Lower lobe of right lung (tissue), 2 donors: Measurements from ENCODE around the gene SIM1. TPM values are rescaled to one million over a fixed set of nuclear protein-coding genes. Genes with fewer than 3 reads are reported as not detected.
A peak's percentile ranks its signal among the peaks of the same experiment; 100 is the strongest.

ENCODE experiments used
- ATAC-seq, 2 donors: fragments of 200-7000 bp; cut with Tn5 transposase; one replicate each; pipeline ENCODE4 v1.9.1; 2020 to 2022; ENCODE audit warnings: mild to moderate bottlenecking in 2 of 2, moderate library complexity in 2 of 2
- DNase-seq: peaks from one replicate; pipeline ENCODE4 v3.0.0-alpha.2; 2020
- H3K27ac ChIP-seq: fragments of 200-600 bp; one replicate; pipeline ENCODE4 v1.8.0; 2022
- H3K27me3 ChIP-seq: fragments of 200-600 bp; one replicate; pipeline ENCODE4 v1.8.0; 2022; ENCODE audit warnings: low read depth
- H3K36me3 ChIP-seq: fragments of 200-600 bp; one replicate; pipeline ENCODE4 v1.8.0; 2022; ENCODE audit warnings: mild to moderate bottlenecking
- H3K4me1 ChIP-seq: fragments of 200-600 bp; one replicate; pipeline ENCODE4 v1.8.0; 2022
- H3K4me3 ChIP-seq: fragments of 200-600 bp; one replicate; pipeline ENCODE4 v1.8.0; 2022; ENCODE audit warnings: mild to moderate bottlenecking
- H3K9me3 ChIP-seq: fragments of 200-600 bp; one replicate; pipeline ENCODE4 v1.8.0; 2022
- intact Hi-C: fragments of 100-400 bp; cut with DNase I; formaldehyde crosslinking; loops from one replicate; pipeline ENCODE4 v1.11.0; 2022
- total RNA-seq: library from RNA; stranded (reverse); fragmentation: NEBNext Ultra II Directional; extraction: Animal tissue kit (Norgen Biotek cat#: 25700); gene quantifications from one replicate; pipeline ENCODE4 v1.2.1, GENCODE V29; 2021
- TF ChIP-seq, protein P1 (sequence below): fragments of 200-600 bp; IDR thresholded peaks from one replicate; pipeline ENCODE4 v1.8.0; 2022; ENCODE audit warnings: antibody characterized with exemption, mild to moderate bottlenecking
- donor health status: DM: no; HTN: yes; CAD: no; lungs with severe emphysema.

The SIM1 gene
- total RNA-seq, 1 donor from 2014 or later: not detected

- peaks cover 13% of the 10 kb centered on the region for H3K4me1 ChIP-seq
- intact Hi-C loops: no loop called here
- ATAC-seq (peak in 1 of 2 donors; percentile 6), DNase-seq (no peak)
- no peak overlapping the region for H3K27ac ChIP-seq
- H3K27me3 ChIP-seq: peaks cover 83% of the 10 kb centered on the region
- no peaks in the 10 kb centered on the region for H3K9me3 ChIP-seq
- no peaks in the 10 kb centered on the region for H3K36me3 ChIP-seq
- TF ChIP-seq, protein P1, sequence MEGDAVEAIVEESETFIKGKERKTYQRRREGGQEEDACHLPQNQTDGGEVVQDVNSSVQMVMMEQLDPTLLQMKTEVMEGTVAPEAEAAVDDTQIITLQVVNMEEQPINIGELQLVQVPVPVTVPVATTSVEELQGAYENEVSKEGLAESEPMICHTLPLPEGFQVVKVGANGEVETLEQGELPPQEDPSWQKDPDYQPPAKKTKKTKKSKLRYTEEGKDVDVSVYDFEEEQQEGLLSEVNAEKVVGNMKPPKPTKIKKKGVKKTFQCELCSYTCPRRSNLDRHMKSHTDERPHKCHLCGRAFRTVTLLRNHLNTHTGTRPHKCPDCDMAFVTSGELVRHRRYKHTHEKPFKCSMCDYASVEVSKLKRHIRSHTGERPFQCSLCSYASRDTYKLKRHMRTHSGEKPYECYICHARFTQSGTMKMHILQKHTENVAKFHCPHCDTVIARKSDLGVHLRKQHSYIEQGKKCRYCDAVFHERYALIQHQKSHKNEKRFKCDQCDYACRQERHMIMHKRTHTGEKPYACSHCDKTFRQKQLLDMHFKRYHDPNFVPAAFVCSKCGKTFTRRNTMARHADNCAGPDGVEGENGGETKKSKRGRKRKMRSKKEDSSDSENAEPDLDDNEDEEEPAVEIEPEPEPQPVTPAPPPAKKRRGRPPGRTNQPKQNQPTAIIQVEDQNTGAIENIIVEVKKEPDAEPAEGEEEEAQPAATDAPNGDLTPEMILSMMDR: no peak
- no peak overlapping the region for H3K4me3 ChIP-seq
Observed at GRCh38 chr6:100469101-100469859, 4.6 kb upstream of the SIM1 start.

GRCh38 chr6:100468016-100468622 lies 3.4 kb upstream of the SIM1 start:
- Histone ChIP-seq H3K27me3 (peaks cover 84% of the 10 kb centered on the region), H3K36me3 (no peaks in the 10 kb centered on the region), H3K9me3 (no peaks in the 10 kb centered on the region), H3K4me3 (no peak overlapping the region), H3K4me1 (peaks cover 18% of the 10 kb centered on the region), H3K27ac (no peak overlapping the region)
- ATAC-seq (no peak), DNase-seq (no peak)
- intact Hi-C loops: no loop called here
- TF ChIP-seq, protein P1: no peak

DNA sequence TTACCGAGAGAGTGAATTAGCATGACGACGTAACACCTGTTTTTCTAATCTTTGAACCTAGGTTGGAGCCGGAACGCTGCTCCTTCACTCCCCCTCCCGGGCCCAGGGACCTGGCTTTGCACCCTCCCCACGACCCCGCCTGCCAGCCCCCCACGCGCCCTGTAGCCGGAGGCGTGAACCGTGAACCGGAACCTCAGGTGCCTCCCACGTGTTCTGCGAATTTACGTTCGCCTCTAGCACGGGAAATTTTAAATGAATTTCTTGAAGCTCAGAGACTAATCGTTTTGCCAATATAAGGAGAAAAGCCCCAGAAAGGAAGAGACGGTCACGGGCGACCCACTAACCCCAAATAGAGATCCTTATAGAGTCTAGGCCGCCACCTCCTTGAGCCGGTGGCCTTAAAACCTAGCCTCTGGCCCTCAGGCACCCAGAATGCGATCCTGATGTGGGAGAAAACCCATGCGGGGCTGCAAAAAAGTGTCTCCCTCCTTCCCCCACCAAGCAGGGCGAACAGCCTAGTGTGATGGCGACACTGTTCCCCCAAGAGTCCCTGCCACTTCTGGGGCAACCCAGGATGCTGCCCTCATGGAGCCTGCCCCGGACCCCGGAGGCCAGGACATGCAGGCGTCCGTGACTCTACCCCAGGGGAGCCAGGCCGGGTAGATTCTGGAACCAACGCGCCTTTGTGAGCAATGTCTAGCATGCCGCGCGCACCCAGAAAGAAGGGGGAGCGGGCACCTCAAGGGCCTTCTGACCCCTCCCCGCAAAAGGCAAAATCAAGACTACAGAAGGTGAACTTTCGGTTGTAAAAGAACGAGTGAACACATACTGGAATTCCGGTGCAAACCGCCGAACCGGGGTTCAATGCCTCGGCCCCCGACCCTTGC lies 2.7 kb upstream of the SIM1 start:
- Histone ChIP-seq H3K36me3 (no peaks in the 10 kb centered on the region), H3K9me3 (no peaks in the 10 kb centered on the region), H3K27me3 (peaks cover 92% of the 10 kb centered on the region), H3K4me3 (no peak overlapping the region), H3K4me1 (peaks cover 18% of the 10 kb centered on the region), H3K27ac (no peak overlapping the region)
- TF ChIP-seq, protein P1: no peak
- intact Hi-C loops: no loop called here
- no peak for DNase-seq
- ATAC-seq: no peak

DNA sequence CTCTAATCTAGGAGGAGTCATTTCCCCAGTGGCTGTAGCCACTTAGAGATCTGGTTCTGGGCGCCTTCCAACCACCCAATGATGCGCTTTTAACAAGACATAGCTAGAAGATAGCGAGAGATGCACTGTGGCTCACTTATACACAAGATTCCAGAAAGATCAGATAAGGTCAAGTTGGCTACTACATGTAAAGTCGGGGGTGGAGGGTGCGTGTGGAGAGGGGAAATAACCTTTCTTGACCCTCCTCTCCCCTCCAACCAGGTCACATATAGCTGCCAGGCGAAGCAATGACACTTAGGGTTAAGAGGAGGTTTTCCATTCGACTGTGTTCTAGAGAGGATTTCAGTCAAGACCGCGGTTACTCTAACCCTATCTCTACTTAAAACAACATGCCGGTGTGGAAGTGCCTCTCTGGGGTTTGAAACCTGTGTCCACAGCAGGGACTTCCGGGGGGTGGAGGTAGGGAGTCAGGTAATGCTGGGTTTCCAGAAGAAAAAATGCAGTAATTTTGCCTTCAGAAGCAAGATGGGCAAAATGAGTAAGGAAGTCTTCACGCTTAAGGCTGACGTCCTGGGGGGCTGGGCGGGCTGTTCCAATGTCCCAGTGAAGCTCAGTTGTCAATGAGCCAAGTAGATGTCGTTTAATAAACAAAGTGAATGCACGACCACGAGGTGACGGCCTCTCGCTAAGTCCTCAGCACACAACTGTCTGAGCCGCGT lies 1.8 kb upstream of the SIM1 start:
- H3K4me3 ChIP-seq: no peak overlapping the region
- H3K36me3 ChIP-seq: no peaks in the 10 kb centered on the region
- H3K9me3 ChIP-seq: no peaks in the 10 kb centered on the region
- TF ChIP-seq, protein P1: no peak
- DNase-seq (no peak), ATAC-seq (no peak)
- peaks cover 99% of the 10 kb centered on the region for H3K27me3 ChIP-seq
- peaks cover 18% of the 10 kb centered on the region for H3K4me1 ChIP-seq
- intact Hi-C loops: no loop called here
- no peak overlapping the region for H3K27ac ChIP-seq
